ENCODE measurements around the gene BMERB1. TPM values are rescaled to one million over a fixed set of nuclear protein-coding genes. Genes with fewer than 3 reads are reported as not detected.
A peak's percentile ranks its signal among the peaks of the same experiment; 100 is the strongest.
"Not testable (repeated sequence)": the region's sequence is repeated elsewhere in the genome, so short reads cannot be mapped to it uniquely, and the experiment has no call there.

BMERB1 gene
- total RNA-seq, 1 experiment from 2014 or later: 3.8 TPM

DNA sequence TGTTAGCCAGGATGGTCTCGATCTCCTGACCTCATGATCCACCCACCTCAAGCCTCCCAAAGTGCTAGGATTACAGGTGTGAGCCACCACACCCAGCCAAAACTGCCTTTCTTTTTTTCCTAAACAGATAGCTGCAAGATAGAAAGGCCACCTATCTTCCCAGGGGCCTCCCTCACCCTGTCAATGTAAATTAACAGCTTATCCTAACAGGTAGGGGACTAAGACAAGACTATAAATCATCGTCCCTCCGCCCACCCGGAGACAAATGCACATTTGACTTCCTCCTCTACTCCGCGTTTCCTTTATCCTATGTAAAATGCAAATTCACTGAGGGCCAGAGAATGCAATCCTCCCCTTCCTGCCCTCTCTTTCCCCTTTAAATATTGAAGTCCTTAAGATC lies 137.2 kb downstream of the BMERB1 start:
- CTCF ChIA-PET: no interaction called here
- Histone ChIP-seq H2AFZ (ENCODE audit: low read length) (no peak overlapping the region), H3K36me3 (ENCODE audit: low read depth, low read length) (no peaks in the 10 kb centered on the region), H3K4me3 (ENCODE audit: low read length) (no peak overlapping the region), H3F3A (ENCODE audit: low read length, unreplicated experiment) (no peaks in the 10 kb centered on the region), H4K20me1 (ENCODE audit: low read length) (no peaks in the 10 kb centered on the region), H3K27me3 (ENCODE audit: low read length) (no peaks in the 10 kb centered on the region), H3K27ac (ENCODE audit: low read length) (0 out of 2 replicates have a peak overlapping the region, but pooled peaks have one; percentile 41), H3K4me1 (ENCODE audit: insufficient read depth, low read length) (peaks cover 23% of the 10 kb centered on the region), H3K9ac (ENCODE audit: low read length) (no peak overlapping the region), H3K79me2 (ENCODE audit: low read length) (no peaks in the 10 kb centered on the region), H3K4me2 (ENCODE audit: low read length) (no peak overlapping the region), H3K9me2 (replicated peaks; ENCODE audit: low read length) (no peaks in the 10 kb centered on the region), H3K9me3 (ENCODE audit: low read length) (no peaks in the 10 kb centered on the region)
- DNase-seq: no peak
- TF ChIP-seq EZH2phosphoT487 (IDR thresholded peaks at IDR 0.05; ENCODE audit: borderline replicate concordance, low read length) (no peak), EZH2 (IDR thresholded peaks at IDR 0.05; ENCODE audit: low read length, unreplicated experiment) (no peak)
- TF ChIP-seq, protein P1, sequence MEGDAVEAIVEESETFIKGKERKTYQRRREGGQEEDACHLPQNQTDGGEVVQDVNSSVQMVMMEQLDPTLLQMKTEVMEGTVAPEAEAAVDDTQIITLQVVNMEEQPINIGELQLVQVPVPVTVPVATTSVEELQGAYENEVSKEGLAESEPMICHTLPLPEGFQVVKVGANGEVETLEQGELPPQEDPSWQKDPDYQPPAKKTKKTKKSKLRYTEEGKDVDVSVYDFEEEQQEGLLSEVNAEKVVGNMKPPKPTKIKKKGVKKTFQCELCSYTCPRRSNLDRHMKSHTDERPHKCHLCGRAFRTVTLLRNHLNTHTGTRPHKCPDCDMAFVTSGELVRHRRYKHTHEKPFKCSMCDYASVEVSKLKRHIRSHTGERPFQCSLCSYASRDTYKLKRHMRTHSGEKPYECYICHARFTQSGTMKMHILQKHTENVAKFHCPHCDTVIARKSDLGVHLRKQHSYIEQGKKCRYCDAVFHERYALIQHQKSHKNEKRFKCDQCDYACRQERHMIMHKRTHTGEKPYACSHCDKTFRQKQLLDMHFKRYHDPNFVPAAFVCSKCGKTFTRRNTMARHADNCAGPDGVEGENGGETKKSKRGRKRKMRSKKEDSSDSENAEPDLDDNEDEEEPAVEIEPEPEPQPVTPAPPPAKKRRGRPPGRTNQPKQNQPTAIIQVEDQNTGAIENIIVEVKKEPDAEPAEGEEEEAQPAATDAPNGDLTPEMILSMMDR (conservative IDR thresholded peaks at IDR 0.05; ENCODE audit: low read depth, low read length): no peak
- no TSS peak for BruUV-seq (replicated peaks)
- ATAC-seq: no peak
- intact Hi-C loops (cut with micrococcal nuclease): no loop called here
- POLR2A ChIA-PET (ENCODE audit: unreplicated experiment): no interaction called here

DNA sequence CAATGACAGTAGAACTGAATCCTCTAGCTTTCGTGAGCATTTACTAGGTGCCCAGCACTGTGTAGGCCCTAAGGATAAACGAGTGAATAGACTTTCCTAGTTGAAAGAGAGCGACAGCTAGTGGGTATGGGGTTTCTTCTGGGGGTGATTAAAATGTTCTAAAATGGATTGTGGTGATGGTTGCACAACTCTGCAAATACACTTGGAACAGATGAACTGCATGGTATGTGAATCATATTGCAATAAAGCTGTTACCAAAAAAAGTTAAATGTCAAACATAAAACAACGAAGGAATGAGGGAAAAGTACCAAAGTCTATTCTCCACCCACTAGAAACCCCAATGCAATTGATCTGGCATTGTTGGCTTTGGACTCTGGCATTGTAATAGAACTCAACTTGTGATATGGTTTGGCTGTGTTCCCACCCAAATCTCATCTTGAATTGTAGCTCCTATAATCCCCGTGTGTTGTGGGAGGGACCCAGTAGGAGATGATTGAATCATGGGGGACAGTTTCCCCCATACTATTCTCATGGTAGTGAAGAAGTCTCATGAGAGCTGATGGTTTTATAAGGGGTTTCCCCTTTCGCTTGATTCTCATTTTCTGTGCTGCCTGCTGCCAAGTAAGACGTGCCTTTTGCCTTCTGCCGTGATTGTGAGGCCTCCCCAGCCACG lies 138.1 kb downstream of the BMERB1 start:
- Histone ChIP-seq H3F3A (ENCODE audit: low read length, unreplicated experiment) (no peaks in the 10 kb centered on the region), H3K4me1 (ENCODE audit: insufficient read depth, low read length) (peaks cover 26% of the 10 kb centered on the region), H2AFZ (ENCODE audit: low read length) (no peak overlapping the region), H3K79me2 (ENCODE audit: low read length) (no peaks in the 10 kb centered on the region), H3K4me2 (ENCODE audit: low read length) (peak overlapping the region; percentile 42), H3K4me3 (ENCODE audit: low read length) (no peak overlapping the region), H4K20me1 (ENCODE audit: low read length) (no peaks in the 10 kb centered on the region), H3K27ac (ENCODE audit: low read length) (peak overlapping the region; percentile 41), H3K36me3 (ENCODE audit: low read depth, low read length) (no peaks in the 10 kb centered on the region), H3K27me3 (ENCODE audit: low read length) (no peaks in the 10 kb centered on the region), H3K9ac (ENCODE audit: low read length) (no peak overlapping the region), H3K9me2 (replicated peaks; ENCODE audit: low read length) (no peaks in the 10 kb centered on the region), H3K9me3 (ENCODE audit: low read length) (no peaks in the 10 kb centered on the region)
- ATAC-seq (peak; percentile 43), DNase-seq (peak; percentile 57)
- TF ChIP-seq EZH2phosphoT487 (IDR thresholded peaks at IDR 0.05; ENCODE audit: borderline replicate concordance, low read length): no peak
- TF ChIP-seq, protein P1 (conservative IDR thresholded peaks at IDR 0.05; ENCODE audit: low read depth, low read length): no peak
- TF ChIP-seq EZH2 (IDR thresholded peaks at IDR 0.05; ENCODE audit: low read length, unreplicated experiment): no peak
- POLR2A ChIA-PET (ENCODE audit: unreplicated experiment): no interaction called here
- CTCF ChIA-PET: no interaction called here
- intact Hi-C loops (cut with micrococcal nuclease): no loop called here
- no TSS peak for BruUV-seq (replicated peaks)

DNA sequence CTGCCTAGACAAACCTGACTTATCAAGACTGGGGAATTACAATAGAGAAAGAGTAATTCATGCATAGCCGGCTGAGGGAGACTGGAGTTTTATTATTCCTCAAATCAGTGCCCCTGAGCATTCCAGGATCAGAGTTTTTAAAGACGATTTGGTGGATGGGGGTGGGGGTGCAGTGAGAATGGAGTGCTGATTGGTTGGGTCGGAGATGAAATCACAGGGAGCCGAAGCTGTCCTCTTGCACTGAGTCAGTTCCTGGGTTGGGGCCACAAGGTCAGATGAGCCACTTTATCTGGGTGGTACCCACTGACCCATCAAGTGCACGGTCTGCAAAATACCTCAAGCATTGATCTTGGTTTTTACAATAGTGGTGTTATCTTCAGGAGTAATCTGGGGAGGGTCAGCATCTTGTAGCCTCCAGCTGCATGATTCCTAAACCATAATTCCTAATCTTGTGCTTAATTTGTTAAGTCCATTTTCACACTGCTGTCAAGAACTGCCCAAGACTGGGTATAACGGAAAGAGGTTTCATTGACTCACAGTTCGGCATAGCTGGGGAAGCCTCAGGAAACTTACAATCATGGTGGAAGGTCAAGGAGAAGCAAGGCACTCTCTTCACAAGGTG lies 139.0 kb downstream of the BMERB1 start:
- Histone ChIP-seq H3K36me3 (ENCODE audit: low read depth, low read length) (no peaks in the 10 kb centered on the region), H3K4me1 (ENCODE audit: insufficient read depth, low read length) (peaks cover 26% of the 10 kb centered on the region), H3K9me2 (replicated peaks; ENCODE audit: low read length) (no peaks in the 10 kb centered on the region), H3K4me2 (ENCODE audit: low read length) (no peak overlapping the region), H3K4me3 (ENCODE audit: low read length) (no peak overlapping the region), H3K9me3 (ENCODE audit: low read length) (no peaks in the 10 kb centered on the region), H4K20me1 (ENCODE audit: low read length) (no peaks in the 10 kb centered on the region), H3K9ac (ENCODE audit: low read length) (no peak overlapping the region), H3K27ac (ENCODE audit: low read length) (0 out of 2 replicates have a peak overlapping the region, but pooled peaks have one; percentile 37), H3F3A (ENCODE audit: low read length, unreplicated experiment) (no peaks in the 10 kb centered on the region), H2AFZ (ENCODE audit: low read length) (no peak overlapping the region), H3K27me3 (ENCODE audit: low read length) (no peaks in the 10 kb centered on the region), H3K79me2 (ENCODE audit: low read length) (no peaks in the 10 kb centered on the region)
- TF ChIP-seq, protein P1 (conservative IDR thresholded peaks at IDR 0.05; ENCODE audit: low read depth, low read length): no peak
- TF ChIP-seq EZH2 (IDR thresholded peaks at IDR 0.05; ENCODE audit: low read length, unreplicated experiment): no peak
- no peak for TF ChIP-seq EZH2phosphoT487 (IDR thresholded peaks at IDR 0.05; ENCODE audit: borderline replicate concordance, low read length)
- no TSS peak for BruUV-seq (replicated peaks)
- POLR2A ChIA-PET (ENCODE audit: unreplicated experiment): no interaction called here
- CTCF ChIA-PET: no interaction called here
- DNase-seq: no peak
- intact Hi-C loops (cut with micrococcal nuclease): no loop called here
- ATAC-seq: no peak

DNA sequence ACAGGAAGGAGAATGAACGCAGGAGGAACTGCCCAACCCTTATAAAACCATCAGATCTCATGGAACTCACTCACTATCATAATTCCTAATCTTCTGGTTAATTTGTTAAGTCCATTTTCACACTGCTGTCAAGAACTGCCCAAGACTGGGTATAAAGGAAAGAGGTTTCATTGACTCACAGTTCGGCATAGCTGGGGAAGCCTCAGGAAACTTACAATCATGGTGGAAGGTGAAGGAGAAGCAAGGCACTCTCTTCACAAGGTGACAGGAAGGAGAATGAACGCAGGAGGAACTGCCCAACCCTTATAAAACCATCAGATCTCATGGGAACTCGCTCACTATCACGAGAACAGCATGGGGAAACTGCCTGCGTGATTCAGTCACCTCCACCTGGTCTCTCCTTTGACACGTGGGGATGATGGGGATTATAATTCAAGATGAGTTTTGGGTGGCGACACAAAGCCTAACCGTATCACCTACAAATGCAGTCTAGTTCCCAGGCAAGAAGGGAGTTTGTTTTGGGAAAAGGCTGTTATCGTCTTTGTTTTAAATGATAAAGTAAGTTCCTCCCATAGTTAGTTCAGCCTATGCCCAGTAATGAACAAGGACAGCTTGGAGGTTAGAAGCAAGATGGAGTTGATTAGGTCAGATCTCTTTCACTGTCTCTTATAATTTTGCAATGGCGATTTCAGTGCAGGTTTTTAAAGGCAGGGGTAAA lies 139.7 kb downstream of the BMERB1 start:
- H3K9ac ChIP-seq (ENCODE audit: low read length); H3F3A ChIP-seq (ENCODE audit: low read length, unreplicated experiment); H3K36me3 ChIP-seq (ENCODE audit: low read depth, low read length); H3K79me2 ChIP-seq (ENCODE audit: low read length); BruUV-seq (replicated peaks); H3K27ac ChIP-seq (ENCODE audit: low read length); H3K9me3 ChIP-seq (ENCODE audit: low read length); H2AFZ ChIP-seq (ENCODE audit: low read length); intact Hi-C loops (cut with micrococcal nuclease); DNase-seq; H3K4me3 ChIP-seq (ENCODE audit: low read length); H4K20me1 ChIP-seq (ENCODE audit: low read length); H3K27me3 ChIP-seq (ENCODE audit: low read length); POLR2A ChIA-PET (ENCODE audit: unreplicated experiment); ATAC-seq; CTCF ChIA-PET; H3K4me2 ChIP-seq (ENCODE audit: low read length); H3K9me2 ChIP-seq (replicated peaks; ENCODE audit: low read length): not testable (repeated sequence)
- H3K4me1 ChIP-seq (ENCODE audit: insufficient read depth, low read length): peaks cover 26% of the 10 kb centered on the region
